GM08714 (cell line): ENCODE results near the gene CRIP2.

Experiments used
- H3K4me3 ChIP-seq: fragments of 200-500 bp; sonication (Bioruptor generic); 2 replicates; pipeline ENCODE4 v1.5.1; 2014; ENCODE audit warnings: mild to moderate bottlenecking, low read length, inconsistent platforms
- ZNF274 ChIP-seq: IDR thresholded peaks from 2 replicates; pipeline ENCODE4 v1.6.1; 2012; ENCODE audit warnings: mild to moderate bottlenecking, low read depth, low read length

The CRIP2 gene

DNA sequence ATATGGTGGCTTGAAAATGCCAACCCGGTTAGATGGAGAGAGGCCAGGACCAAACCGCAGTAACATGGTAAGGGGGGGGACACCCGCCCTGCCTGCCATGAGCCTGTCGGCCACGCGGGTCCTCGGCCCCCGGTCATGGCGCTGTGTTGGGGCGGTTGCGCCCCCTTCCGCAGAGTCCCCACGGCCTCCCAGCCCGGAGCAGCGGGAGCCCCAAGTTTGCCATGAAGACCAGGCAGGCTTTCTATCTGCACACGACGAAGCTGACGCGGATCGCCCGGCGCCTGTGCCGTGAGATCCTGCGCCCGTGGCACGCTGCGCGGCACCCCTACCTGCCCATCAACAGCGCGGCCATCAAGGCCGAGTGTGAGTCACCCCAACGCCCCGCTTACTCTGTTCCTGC lies 10.1 kb upstream of the CRIP2 start:
- no peak overlapping the region for H3K4me3 ChIP-seq
- TF ChIP-seq ZNF274, result no peak

- TF ChIP-seq ZNF274, result no peak
Measured at GRCh38 chr14:105465209-105466031, 9.2 kb upstream of the CRIP2 start.

GRCh38 chr14:105466531-105467248 lies 7.9 kb upstream of the CRIP2 start:
- no peak for TF ChIP-seq ZNF274
- H3K4me3 ChIP-seq, result no peak overlapping the region

More at GRCh38 chr14:105465209-105466031, 9.2 kb upstream of the CRIP2 start:
- H3K4me3 ChIP-seq, result no peak overlapping the region

DNA sequence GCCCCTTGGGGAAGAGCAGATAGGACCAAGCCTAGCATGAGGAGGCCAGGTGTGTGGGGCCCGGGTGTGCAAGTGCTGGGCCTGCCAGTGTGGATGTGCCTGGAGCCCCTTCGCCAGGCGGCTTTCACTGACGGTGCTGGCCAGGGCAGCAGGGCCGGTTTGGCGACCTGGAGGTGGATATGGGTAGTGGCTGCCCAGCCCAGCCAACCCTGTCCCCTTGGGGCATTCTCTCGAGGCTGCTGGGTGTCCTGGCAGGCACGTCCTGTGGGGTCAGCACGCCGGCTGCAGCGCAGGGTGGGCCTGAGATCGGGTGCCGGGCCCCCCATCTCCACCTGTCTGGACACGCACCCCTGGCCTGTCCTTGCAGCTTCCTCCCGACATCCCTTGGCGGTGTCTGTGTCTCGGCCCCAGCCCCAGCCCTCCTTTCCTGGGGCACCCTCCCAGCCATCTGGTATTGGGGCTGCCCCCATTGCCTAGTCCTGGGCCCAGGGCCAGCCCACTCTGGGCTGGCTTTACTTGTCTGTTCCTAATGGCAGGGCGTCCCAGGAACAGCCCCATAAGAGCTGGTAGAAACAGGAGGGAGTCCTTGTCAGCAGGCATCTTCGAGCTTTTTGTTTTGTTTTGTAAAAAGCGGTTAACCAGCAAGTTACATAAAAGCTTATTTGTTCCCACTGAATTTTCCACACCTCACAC lies 7.2 kb upstream of the CRIP2 start:
- no peak for TF ChIP-seq ZNF274
- H3K4me3 ChIP-seq, result no peak overlapping the region

DNA sequence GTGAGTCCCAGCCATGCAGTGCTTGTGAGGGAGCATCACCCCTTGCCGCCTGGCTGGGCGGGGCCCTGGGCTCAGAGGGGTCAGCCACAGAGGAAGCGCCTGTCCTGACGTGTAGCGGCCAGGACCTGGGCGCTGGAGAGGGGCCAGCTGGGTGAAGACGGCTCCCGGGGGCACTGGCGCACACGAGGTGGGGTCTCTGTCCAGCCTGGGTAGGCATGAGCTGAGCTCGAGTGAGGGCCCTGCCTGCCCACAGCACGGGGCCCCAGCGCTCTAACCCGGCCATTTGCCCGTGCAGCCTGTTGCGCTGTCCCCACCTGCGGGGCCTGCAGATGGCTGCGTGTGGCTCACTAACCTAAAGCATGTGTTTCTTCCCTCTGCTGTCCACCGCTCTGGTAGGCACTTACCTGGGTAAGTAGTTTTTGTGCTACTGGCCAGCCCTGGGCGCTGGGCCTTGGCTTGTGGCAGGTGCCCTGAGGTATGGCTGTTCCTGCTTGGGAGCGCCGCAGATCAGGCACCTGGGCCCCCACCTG lies 6.6 kb upstream of the CRIP2 start:
- no peak overlapping the region for H3K4me3 ChIP-seq
- no peak for TF ChIP-seq ZNF274

- TF ChIP-seq ZNF274, result no peak
Measured at GRCh38 chr14:105468621-105469241, 5.9 kb upstream of the CRIP2 start.

GRCh38 chr14:105469456-105470349 lies 4.9 kb upstream of the CRIP2 start:
- TF ChIP-seq ZNF274, result no peak
- H3K4me3 ChIP-seq, result no peak overlapping the region

More at GRCh38 chr14:105468621-105469241, 5.9 kb upstream of the CRIP2 start:
- no peak overlapping the region for H3K4me3 ChIP-seq

DNA sequence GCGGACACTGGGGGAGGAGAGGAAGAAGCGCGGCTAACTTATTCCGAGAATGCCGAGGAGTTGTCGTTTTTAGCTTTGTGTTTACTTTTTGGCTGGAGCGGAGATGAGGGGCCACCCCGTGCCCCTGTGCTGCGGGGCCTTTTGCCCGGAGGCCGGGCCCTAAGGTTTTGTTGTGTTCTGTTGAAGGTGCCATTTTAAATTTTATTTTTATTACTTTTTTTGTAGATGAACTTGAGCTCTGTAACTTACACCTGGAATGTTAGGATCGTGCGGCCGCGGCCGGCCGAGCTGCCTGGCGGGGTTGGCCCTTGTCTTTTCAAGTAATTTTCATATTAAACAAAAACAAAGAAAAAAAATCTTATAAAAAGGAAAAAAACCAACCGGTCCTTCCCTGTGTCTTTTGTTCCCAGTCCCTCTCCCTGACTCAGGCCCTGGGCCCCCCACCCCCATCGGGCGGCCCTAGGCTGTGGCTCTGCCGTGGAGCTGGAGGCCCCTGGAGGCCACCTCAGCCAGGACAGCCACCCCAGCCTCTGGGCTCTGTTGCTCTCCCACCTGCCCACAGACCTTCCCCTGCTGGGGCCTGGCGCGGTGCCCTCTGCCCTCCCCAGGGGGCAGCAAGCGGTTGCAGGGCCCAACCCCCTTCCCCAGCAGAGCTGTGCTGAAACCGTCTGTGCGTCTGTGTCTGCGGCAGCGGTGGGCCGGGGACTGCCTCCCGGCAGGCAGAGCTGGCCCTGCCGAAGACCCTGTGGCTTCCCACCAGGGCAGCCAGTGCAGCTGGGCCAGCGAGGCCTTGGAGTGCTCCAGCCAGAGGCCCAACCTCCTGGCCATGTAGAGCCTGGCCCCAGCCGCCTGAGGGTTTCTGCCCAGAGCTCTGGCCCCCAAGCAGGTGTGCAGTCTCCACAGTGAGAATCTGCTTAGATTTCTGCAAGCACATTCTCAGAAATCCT lies 4.0 kb upstream of the CRIP2 start:
- no peak overlapping the region for H3K4me3 ChIP-seq
- TF ChIP-seq ZNF274, result no peak

DNA sequence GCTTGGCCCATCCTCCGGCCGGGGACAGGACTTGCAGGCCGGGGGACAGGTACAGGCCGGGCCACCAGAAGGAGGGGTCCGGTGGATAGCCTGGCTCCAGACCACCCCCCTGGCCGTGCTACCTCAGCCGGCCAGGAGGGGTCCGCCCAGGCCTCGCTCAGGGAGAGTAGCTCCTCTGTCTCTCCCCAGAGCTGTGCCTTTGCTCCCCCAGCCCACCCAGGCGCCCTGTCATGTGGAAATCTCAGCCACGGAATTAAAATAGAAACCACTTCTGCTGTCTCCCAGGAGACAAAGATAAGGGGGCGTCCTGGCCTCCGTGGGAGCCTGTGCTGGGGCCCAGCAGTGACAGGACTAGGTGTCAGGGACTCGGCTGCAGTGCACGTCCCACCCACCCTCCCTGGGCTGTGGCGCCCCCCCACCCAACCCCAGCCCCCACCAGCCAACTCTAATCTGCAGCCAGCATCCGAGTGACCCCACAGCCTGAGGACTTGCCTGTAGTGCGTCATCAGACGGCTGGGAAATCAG lies 3.3 kb upstream of the CRIP2 start:
- H3K4me3 ChIP-seq, result no peak overlapping the region

DNA sequence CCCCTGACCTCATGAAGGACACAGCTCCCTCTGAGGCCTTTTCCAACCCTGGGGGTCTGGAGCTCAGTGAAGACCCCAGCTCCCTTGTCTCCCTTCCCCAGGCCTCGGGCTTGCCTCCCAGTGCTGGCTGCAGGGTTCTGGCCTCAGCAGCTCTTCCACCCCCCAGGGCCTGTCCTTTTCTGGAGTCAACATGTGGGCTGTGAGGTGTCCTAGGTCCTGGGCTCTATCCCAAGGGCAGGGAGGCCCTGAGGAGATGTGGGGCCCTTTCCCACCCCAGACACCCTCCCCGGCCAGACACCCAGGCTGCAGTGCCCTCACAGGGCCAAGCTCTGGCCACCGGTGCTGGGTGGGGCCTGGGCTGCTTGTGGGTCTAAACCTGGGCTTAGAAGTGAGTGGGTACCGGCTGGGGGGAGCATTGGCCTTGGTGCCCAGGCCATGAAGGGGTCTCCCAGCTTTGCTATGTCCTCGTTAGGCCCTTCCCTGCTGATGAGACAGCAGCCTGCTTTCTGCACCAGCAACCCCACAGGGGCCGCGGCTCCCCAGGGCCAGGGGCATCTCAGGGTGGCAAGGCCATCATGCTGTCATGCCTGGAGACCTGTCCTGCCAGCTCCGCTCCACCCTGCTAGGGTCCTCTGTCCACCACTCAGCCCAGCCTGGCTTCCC lies 2.7 kb upstream of the CRIP2 start:
- H3K4me3 ChIP-seq, result no peak overlapping the region
- TF ChIP-seq ZNF274, result no peak

More for the DNA sequence above, 3.3 kb upstream of the CRIP2 start:
- TF ChIP-seq ZNF274, result no peak

- no peak overlapping the region for H3K4me3 ChIP-seq
- no peak for TF ChIP-seq ZNF274
Measured at GRCh38 chr14:105472486-105472991, 2.1 kb upstream of the CRIP2 start.
